Measurements from ENCODE around the gene DGKH. TPM values are rescaled to one million over a fixed set of nuclear protein-coding genes. Genes with fewer than 3 reads are reported as not detected.

The DGKH gene
- total and polyA plus RNA-seq, 9 donors: 2.1 to 14.1 (median 9.3) TPM

- 68 to 77% (median 72%) methylated on average over 4 of the region's 4 CpGs for WGBS, 3 donors
- intact Hi-C loops (cut with DNase I): loop anchor here in 3 of 4 donors (5.0 to 10.0 kb wide), 3 partner anchors 210 to 450 kb away; no protein-coding TSS in a partner anchor
Measured at GRCh38 chr13:42114912-42115311, 66.5 kb downstream of the DGKH start.

GRCh38 chr13:42116225-42116624 lies 67.8 kb downstream of the DGKH start:
- intact Hi-C loops (cut with DNase I): loop anchor here in 2 of 4 donors (10.0 kb wide), 2 partner anchors 211 to 451 kb away; no protein-coding TSS in a partner anchor
- Histone ChIP-seq H3K27ac (no peak overlapping the region), H3K9me3 (no peaks in the 10 kb centered on the region), H3K27me3 (no peaks in the 10 kb centered on the region), H3K4me3 (no peak overlapping the region), H3K4me1 (ENCODE audit: insufficient read depth) (peaks cover 2% of the 10 kb centered on the region), H3K36me3 (no peaks in the 10 kb centered on the region)
- 79 to 94% (median 91%) methylated on average over 2 of the region's 2 CpGs for WGBS, 3 donors
- DNase-seq: no peak
- TF ChIP-seq POLR2A (IDR thresholded peaks at IDR 0.05) (no peak), CTCF (IDR thresholded peaks at IDR 0.05) (no peak), EP300 (IDR thresholded peaks at IDR 0.05) (no peak)

More at GRCh38 chr13:42114912-42115311, 66.5 kb downstream of the DGKH start:
- no peak for DNase-seq
- Histone ChIP-seq H3K27ac (no peak overlapping the region), H3K27me3 (no peaks in the 10 kb centered on the region), H3K9me3 (no peaks in the 10 kb centered on the region), H3K4me1 (ENCODE audit: insufficient read depth) (peaks cover 2% of the 10 kb centered on the region), H3K36me3 (no peaks in the 10 kb centered on the region), H3K4me3 (no peak overlapping the region)
- no peak for TF ChIP-seq EP300 (IDR thresholded peaks at IDR 0.05)
- TF ChIP-seq CTCF (IDR thresholded peaks at IDR 0.05): no peak
- no peak for TF ChIP-seq POLR2A (IDR thresholded peaks at IDR 0.05)

GRCh38 chr13:42119041-42119440 lies 70.6 kb downstream of the DGKH start:
- DNase-seq: no peak
- H3K27ac ChIP-seq: no peak overlapping the region
- no peaks in the 10 kb centered on the region for H3K27me3 ChIP-seq
- no peaks in the 10 kb centered on the region for H3K36me3 ChIP-seq
- TF ChIP-seq EP300 (IDR thresholded peaks at IDR 0.05) (no peak), CTCF (IDR thresholded peaks at IDR 0.05) (no peak), POLR2A (IDR thresholded peaks at IDR 0.05) (no peak)
- no peaks in the 10 kb centered on the region for H3K9me3 ChIP-seq
- peaks cover 2% of the 10 kb centered on the region for H3K4me1 ChIP-seq (ENCODE audit: insufficient read depth)
- 92 to 96% (median 92%) methylated on average over 5 of the region's 5 CpGs for WGBS, 3 donors
- intact Hi-C loops (cut with DNase I): loop anchor here in 2 of 4 donors (10.0 kb wide), 2 partner anchors 214 to 454 kb away; no protein-coding TSS in a partner anchor
- no peak overlapping the region for H3K4me3 ChIP-seq

- intact Hi-C loops (cut with DNase I): loop anchor here in 2 of 4 donors (10.0 kb wide), 2 partner anchors 215 to 455 kb away; no protein-coding TSS in a partner anchor
- Histone ChIP-seq H3K36me3 (no peaks in the 10 kb centered on the region), H3K27ac (no peak overlapping the region), H3K9me3 (no peaks in the 10 kb centered on the region), H3K4me1 (ENCODE audit: insufficient read depth) (peaks cover 2% of the 10 kb centered on the region), H3K27me3 (no peaks in the 10 kb centered on the region), H3K4me3 (no peak overlapping the region)
- DNase-seq: no peak
- WGBS, 3 donors: 65 to 87% (median 83%) methylated on average over 1 of the region's 1 CpG
- TF ChIP-seq EP300 (IDR thresholded peaks at IDR 0.05) (no peak), CTCF (IDR thresholded peaks at IDR 0.05) (no peak), POLR2A (IDR thresholded peaks at IDR 0.05) (no peak)
Measured at GRCh38 chr13:42119875-42120274, 71.4 kb downstream of the DGKH start.

All from ovary (tissue), 9 donors.